ENCODE measurements around the gene IRF8.
"Not testable (repeated sequence)": the region's sequence is repeated elsewhere in the genome, so short reads cannot be mapped to it uniquely, and the experiment has no call there.

Gene IRF8

GRCh38 chr16:85868495-85868894 is 30.5 kb upstream of the IRF8 start:
- DNase-seq (ENCODE audit: low spot score): no peak

DNA sequence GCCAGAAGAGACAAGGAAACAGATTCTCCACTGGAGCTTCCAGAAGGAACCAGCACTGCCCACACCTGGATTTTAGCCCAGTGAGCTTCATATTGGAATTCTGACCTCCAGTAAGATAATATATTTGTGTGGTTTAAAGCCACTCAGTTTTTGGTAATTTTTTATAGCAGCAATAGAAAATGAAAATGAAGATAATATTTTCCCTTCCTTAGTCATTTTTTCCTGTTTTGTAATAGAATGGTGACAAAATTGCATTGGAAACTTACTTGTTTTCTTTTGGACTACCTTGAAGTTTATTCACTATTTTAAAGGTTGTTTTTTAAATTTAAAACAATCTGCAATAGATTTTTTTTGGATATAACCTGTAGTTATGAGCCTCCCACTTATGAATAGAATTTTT is 29.8 kb upstream of the IRF8 start:
- no peak for DNase-seq (ENCODE audit: low spot score)

- no peak for DNase-seq (ENCODE audit: low spot score)
Measured at GRCh38 chr16:85869785-85870558, 29.0 kb upstream of the IRF8 start.

GRCh38 chr16:85871756-85872155 is 27.2 kb upstream of the IRF8 start:
- DNase-seq (ENCODE audit: low spot score): no peak

DNA sequence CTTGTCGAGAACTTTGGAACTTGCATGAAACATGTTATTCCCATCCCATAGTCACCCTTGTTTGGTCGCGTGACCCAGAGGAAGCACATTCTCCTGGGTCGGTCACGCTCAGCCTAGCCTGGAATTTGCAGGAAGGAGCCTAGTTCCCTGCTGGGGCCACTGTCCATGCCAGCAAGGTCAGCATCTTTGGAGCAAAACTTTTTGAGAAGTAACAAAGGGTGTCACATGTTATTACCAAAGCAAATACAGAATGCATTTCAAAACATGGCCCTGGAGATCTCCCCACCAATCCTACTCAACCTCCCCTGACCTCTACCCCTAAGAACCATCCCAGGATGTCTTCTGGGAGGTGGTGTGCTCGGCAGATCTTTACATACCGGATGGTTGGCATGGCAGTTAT is 26.2 kb upstream of the IRF8 start:
- DNase-seq (ENCODE audit: low spot score): no peak

GRCh38 chr16:85873153-85873552 is 25.8 kb upstream of the IRF8 start:
- DNase-seq (ENCODE audit: low spot score): no peak

- not testable (repeated sequence) for DNase-seq (ENCODE audit: low spot score)
Measured at GRCh38 chr16:85874031-85874430, 24.9 kb upstream of the IRF8 start.

DNA sequence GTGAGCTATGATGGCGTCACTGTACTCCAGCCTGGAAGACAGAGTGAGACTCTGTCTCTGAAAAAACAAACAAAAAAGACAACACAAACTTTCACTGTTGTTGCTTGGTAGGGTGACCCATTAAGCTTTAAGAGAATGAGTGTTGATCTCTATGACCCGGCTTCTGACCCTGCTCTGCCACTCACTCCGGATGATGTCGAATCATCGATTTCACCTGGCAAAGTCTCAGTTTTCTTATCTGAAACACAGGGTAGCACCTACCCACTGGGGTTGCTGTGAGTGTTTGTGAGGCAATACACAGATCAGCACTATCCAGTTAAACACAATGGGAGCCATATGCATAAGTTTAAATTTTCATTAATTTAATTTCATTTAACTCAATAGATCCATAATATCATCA is 20.6 kb upstream of the IRF8 start:
- no peak for DNase-seq (ENCODE audit: low spot score)

DNA sequence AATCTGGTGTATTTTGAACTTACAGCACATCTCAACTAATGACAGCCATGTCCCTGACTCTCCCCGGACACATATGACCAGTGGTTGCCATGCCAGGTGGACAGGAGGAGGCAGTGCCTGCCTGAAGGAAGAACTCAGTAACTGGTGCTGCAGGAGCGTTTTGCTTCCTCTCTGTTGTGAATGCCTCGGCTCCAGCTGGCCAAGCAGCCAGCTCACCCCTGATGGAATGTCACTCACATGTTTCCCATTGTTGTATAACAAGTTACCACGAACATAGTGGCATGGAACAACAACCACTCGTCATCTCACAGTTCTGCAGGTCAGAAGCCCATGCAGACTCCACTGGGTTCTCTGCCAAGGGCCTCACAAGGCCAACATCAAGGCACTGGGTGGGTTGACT is 20.1 kb upstream of the IRF8 start:
- DNase-seq (ENCODE audit: low spot score): no peak

DNA sequence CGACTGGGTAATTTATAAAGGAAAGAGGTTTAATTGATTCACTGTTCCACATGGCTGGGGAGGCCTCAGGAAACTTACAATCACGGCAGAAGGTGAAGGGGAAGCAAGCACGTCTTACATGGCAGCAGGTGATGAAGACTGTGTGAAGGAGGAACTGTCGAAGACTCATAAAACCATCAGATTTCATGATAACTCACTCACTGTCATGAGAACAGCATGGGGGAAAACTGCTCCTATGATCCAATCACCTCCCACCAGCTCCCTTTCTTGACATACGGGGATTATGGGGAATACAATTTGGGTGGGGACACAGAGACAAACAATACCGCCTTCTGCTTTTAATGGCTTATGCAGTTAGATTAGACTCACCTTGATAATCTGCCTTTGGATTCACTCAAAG is 19.4 kb upstream of the IRF8 start:
- DNase-seq (ENCODE audit: low spot score): no peak

- no peak for DNase-seq (ENCODE audit: low spot score)
Measured at GRCh38 chr16:85879975-85880831, 18.8 kb upstream of the IRF8 start.

DNA sequence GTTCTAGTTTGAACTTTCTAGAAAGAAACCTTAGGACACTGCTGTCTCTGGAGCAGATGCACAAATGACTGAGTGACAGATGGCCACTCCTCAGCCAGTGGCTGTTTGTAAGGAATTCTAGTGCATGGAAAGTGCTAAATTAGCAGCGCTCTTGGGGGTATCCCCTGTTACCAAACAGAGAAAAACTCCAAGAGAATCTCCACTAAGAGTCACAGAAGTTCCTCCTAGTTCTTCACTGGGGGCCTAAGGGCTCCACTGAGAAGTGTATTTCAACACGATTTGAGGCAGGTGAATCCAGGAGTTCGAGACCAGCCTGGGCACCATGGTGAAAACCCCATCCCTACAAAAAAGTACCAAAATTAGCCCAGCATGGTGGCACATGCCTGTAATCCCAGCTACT is 18.1 kb upstream of the IRF8 start:
- DNase-seq (ENCODE audit: low spot score): no peak

GRCh38 chr16:85881436-85881835 is 17.5 kb upstream of the IRF8 start:
- DNase-seq (ENCODE audit: low spot score): no peak

GRCh38 chr16:85882181-85882810 is 16.7 kb upstream of the IRF8 start:
- no peak for DNase-seq (ENCODE audit: low spot score)

- no peak for DNase-seq (ENCODE audit: low spot score)
Measured at GRCh38 chr16:85883813-85884212, 15.1 kb upstream of the IRF8 start.

GRCh38 chr16:85884808-85885463 is 14.0 kb upstream of the IRF8 start:
- DNase-seq (ENCODE audit: low spot score): no peak

- DNase-seq (ENCODE audit: low spot score): no peak
Measured at GRCh38 chr16:85885537-85885936, 13.4 kb upstream of the IRF8 start.

DNA sequence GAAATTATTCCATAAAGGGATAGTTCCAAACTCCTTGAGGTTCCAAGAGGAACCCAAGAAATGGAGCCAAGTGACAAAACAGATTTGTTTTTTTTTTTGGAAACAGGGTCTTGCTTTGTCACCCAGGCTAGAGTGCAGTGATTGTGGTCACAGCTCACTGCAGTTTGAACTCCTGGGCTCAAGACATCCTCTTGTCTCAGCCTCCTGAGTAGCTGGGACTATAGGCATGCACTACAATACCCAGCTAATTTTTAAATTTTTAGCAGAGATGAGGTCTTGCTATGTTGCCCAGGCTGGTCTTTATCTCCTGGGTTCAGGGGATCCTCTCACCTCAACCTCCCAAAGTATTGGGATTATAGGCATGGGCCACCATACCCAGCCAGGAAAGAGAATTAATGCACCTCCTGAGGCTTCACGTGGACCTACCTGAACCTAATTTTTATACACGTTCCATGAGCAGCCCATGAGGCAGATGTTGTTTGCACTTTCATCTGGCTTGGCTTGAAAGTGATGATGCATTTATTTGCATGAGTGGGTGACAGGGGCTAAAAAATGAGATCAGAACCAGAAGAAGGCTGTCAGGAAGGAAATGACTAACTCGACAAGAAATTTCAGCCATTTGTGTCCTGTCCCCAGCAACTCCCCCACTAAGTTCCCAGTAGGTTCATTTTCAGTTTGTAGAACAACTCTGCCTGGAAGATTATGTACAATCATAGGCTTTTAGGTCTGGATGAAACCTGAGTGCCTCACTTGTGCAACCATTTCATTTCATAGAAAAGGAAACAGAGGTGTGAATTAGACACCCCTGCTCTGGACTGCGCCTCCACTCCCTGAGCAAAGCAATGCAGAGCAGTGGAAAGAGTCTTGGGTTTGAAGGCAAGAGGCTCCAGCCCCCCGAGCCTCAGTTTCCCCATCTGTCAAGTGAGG is 10.3 kb upstream of the IRF8 start:
- DNase-seq (ENCODE audit: low spot score): no peak

DNA sequence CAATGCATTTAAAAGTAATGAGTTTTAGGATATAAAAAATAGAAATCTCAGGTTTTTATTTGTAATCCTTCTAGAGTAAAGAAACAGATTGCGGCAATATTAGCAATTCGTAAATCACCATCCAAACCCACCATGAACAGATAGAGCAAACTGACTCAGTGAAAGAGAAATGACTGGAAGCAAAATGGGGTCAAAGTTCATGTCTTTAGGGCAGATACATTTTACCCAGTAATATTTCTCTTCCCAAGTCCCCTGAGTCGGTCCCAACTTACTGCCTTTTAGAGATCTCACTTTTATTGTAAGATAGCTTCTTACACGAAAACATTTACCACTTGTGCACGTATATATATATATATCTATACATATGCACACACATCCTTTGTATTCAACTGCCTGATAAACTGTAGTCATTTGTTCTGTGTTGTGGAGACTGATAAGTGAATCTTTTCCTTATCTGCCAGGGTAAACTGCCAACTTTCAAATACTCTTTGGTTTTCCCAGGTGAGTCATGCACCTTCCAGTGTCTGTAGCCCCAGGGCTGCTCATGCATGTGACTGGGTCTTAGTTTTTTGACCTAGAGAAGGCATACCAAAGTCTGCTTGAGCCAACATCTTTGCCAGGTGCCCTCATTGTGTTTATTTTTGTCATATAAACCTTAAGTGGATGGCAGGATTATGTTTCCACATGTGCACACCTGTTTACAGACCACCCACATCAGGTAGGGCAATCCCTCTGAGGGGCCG is 7.8 kb upstream of the IRF8 start:
- no peak for DNase-seq (ENCODE audit: low spot score)

- DNase-seq (ENCODE audit: low spot score): no peak
Measured at GRCh38 chr16:85891776-85892166, 7.2 kb upstream of the IRF8 start.

All from SK-N-DZ (cell line).